ENCODE data around the gene CD34. TPM values are rescaled to one million over a fixed set of nuclear protein-coding genes. Genes with fewer than 3 reads are reported as not detected.

The CD34 gene
- total RNA-seq, 1 experiment from 2014 or later, result not detected

DNA sequence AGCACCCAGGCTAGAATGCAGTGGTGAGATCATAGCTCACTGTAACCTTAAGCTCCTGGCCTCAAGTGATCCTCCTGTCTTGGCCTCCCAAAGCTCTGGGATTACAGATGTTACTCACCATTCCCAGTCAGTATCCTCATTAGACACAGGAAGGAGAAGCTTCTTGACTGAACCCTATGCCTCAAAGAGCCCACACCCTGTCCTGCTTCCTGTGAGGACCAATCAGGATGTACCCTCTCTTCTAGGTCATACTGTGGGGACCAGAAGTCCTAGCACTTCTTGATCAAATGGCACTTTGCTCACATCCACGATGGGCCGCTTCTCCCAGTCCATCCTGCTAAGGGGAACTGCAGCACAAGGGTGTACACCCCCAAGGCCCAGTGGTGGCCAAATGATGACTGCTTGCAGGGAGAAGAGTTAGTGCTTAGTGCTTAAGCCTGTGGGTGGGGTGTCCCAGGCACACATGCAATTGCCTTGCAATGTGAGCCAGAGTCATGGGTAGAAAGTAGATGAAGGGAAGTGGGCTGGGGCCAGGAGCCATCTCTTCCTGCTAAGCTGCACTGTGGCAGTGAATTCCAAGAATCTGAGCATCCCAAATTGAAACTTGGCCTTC lies 9.8 kb downstream of the CD34 start:
- Histone ChIP-seq H3K4me2 (ENCODE audit: low read length) (no peak overlapping the region), H2AFZ (ENCODE audit: low read length) (no peak overlapping the region), H3K9me3 (ENCODE audit: low read length) (no peaks in the 10 kb centered on the region), H3K4me1 (ENCODE audit: insufficient read depth, low read length) (no peaks in the 10 kb centered on the region), H3K79me2 (ENCODE audit: low read length) (no peaks in the 10 kb centered on the region), H4K20me1 (ENCODE audit: low read length) (no peaks in the 10 kb centered on the region), H3K27ac (ENCODE audit: low read length) (no peak overlapping the region), H3K4me3 (ENCODE audit: low read length) (no peak overlapping the region), H3K27me3 (ENCODE audit: low read length) (no peaks in the 10 kb centered on the region), H3K36me3 (ENCODE audit: low read depth, low read length) (no peaks in the 10 kb centered on the region), H3K9ac (ENCODE audit: low read length) (no peak overlapping the region), H3F3A (ENCODE audit: low read length, unreplicated experiment) (no peaks in the 10 kb centered on the region), H3K9me2 (replicated peaks; ENCODE audit: low read length) (no peaks in the 10 kb centered on the region)
- no peak for DNase-seq
- intact Hi-C loops (cut with micrococcal nuclease), result no loop called here
- no peak for ATAC-seq
- no TSS peak for BruUV-seq (replicated peaks)
- TF ChIP-seq EZH2phosphoT487 (IDR thresholded peaks at IDR 0.05; ENCODE audit: borderline replicate concordance, low read length) (no peak), EZH2 (IDR thresholded peaks at IDR 0.05; ENCODE audit: low read length, unreplicated experiment) (no peak)
- TF ChIP-seq, protein P1, sequence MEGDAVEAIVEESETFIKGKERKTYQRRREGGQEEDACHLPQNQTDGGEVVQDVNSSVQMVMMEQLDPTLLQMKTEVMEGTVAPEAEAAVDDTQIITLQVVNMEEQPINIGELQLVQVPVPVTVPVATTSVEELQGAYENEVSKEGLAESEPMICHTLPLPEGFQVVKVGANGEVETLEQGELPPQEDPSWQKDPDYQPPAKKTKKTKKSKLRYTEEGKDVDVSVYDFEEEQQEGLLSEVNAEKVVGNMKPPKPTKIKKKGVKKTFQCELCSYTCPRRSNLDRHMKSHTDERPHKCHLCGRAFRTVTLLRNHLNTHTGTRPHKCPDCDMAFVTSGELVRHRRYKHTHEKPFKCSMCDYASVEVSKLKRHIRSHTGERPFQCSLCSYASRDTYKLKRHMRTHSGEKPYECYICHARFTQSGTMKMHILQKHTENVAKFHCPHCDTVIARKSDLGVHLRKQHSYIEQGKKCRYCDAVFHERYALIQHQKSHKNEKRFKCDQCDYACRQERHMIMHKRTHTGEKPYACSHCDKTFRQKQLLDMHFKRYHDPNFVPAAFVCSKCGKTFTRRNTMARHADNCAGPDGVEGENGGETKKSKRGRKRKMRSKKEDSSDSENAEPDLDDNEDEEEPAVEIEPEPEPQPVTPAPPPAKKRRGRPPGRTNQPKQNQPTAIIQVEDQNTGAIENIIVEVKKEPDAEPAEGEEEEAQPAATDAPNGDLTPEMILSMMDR (conservative IDR thresholded peaks at IDR 0.05; ENCODE audit: low read depth, low read length), result no peak
- CTCF ChIA-PET, result interaction anchor here (0.7 kb wide), 1 partner anchor 45 kb away, joined by 13 read pairs; no protein-coding TSS in a partner anchor
- POLR2A ChIA-PET (ENCODE audit: unreplicated experiment), result no interaction called here

DNA sequence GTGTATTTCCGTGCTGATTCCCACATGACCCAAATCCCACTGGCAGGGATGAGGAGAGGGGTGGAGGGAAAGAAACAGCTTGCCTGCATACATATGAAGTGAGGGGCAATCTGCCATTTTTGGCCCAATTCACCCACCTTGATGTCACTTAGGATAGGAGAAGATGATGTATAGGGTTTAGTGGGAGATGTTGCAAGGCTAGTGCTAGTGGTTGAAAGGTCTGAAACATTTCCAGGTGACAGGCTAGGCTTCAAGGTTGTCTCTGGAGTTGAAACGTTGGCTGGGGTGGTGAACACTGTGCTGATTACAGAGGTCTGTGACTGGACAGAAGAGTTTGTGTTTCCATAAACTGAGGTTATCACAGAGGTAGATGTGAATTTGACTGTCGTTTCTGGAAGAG lies 12.1 kb downstream of the CD34 start:
- CTCF ChIA-PET, result interaction anchor here (0.7 to 0.9 kb wide), 2 partner anchors 39 to 64 kb away, joined by 5 to 8 read pairs; no protein-coding TSS in a partner anchor
- Histone ChIP-seq H2AFZ (ENCODE audit: low read length) (no peak overlapping the region), H3K4me1 (ENCODE audit: insufficient read depth, low read length) (no peaks in the 10 kb centered on the region), H3K9ac (ENCODE audit: low read length) (no peak overlapping the region), H3K9me2 (replicated peaks; ENCODE audit: low read length) (no peaks in the 10 kb centered on the region), H4K20me1 (ENCODE audit: low read length) (no peaks in the 10 kb centered on the region), H3K9me3 (ENCODE audit: low read length) (no peaks in the 10 kb centered on the region), H3K4me2 (ENCODE audit: low read length) (no peak overlapping the region), H3F3A (ENCODE audit: low read length, unreplicated experiment) (no peaks in the 10 kb centered on the region), H3K36me3 (ENCODE audit: low read depth, low read length) (no peaks in the 10 kb centered on the region), H3K27ac (ENCODE audit: low read length) (no peak overlapping the region), H3K79me2 (ENCODE audit: low read length) (no peaks in the 10 kb centered on the region), H3K4me3 (ENCODE audit: low read length) (no peak overlapping the region), H3K27me3 (ENCODE audit: low read length) (no peaks in the 10 kb centered on the region)
- TF ChIP-seq EZH2 (IDR thresholded peaks at IDR 0.05; ENCODE audit: low read length, unreplicated experiment) (no peak), EZH2phosphoT487 (IDR thresholded peaks at IDR 0.05; ENCODE audit: borderline replicate concordance, low read length) (no peak)
- TF ChIP-seq, protein P1 (conservative IDR thresholded peaks at IDR 0.05; ENCODE audit: low read depth, low read length), result no peak
- DNase-seq (no peak), ATAC-seq (no peak)
- POLR2A ChIA-PET (ENCODE audit: unreplicated experiment), result no interaction called here
- BruUV-seq (replicated peaks), result no TSS peak
- intact Hi-C loops (cut with micrococcal nuclease), result no loop called here

DNA sequence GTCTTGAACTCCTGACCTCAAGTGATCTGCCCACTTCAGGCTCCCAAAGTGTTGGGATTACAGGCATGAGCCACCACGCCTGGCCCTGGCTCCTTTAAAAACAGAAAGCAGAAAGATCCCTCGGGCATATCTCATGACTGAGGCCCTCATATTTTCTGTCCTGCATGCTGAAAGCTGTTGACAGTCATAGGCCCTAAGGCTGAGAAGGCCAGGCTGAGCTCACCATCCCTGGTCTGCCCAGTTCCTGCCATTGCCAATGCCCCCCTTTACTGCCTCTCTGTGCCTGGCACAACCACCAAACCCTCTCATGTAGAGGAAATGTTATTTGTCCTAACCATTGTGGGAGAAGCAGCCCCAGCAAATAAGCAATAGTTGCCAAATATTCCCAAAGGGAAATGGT lies 12.7 kb downstream of the CD34 start:
- ATAC-seq, result no peak
- intact Hi-C loops (cut with micrococcal nuclease), result no loop called here
- Histone ChIP-seq H3F3A (ENCODE audit: low read length, unreplicated experiment) (no peaks in the 10 kb centered on the region), H4K20me1 (ENCODE audit: low read length) (no peaks in the 10 kb centered on the region), H3K4me2 (ENCODE audit: low read length) (no peak overlapping the region), H3K9ac (ENCODE audit: low read length) (no peak overlapping the region), H2AFZ (ENCODE audit: low read length) (no peak overlapping the region), H3K27me3 (ENCODE audit: low read length) (no peaks in the 10 kb centered on the region), H3K9me3 (ENCODE audit: low read length) (no peaks in the 10 kb centered on the region), H3K27ac (ENCODE audit: low read length) (no peak overlapping the region), H3K4me1 (ENCODE audit: insufficient read depth, low read length) (no peaks in the 10 kb centered on the region), H3K4me3 (ENCODE audit: low read length) (no peak overlapping the region), H3K79me2 (ENCODE audit: low read length) (no peaks in the 10 kb centered on the region), H3K36me3 (ENCODE audit: low read depth, low read length) (no peaks in the 10 kb centered on the region), H3K9me2 (replicated peaks; ENCODE audit: low read length) (no peaks in the 10 kb centered on the region)
- no peak for TF ChIP-seq EZH2phosphoT487 (IDR thresholded peaks at IDR 0.05; ENCODE audit: borderline replicate concordance, low read length)
- TF ChIP-seq, protein P1 (conservative IDR thresholded peaks at IDR 0.05; ENCODE audit: low read depth, low read length), result no peak
- no peak for TF ChIP-seq EZH2 (IDR thresholded peaks at IDR 0.05; ENCODE audit: low read length, unreplicated experiment)
- no TSS peak for BruUV-seq (replicated peaks)
- ChIA-PET POLR2A (ENCODE audit: unreplicated experiment) (no interaction called here), CTCF (interaction anchor here (0.9 to 2.4 kb wide), 2 partner anchors 13 to 40 kb away, joined by 5 to 13 read pairs; no protein-coding TSS in a partner anchor)
- DNase-seq, result no peak
